ENCODE results near the gene VPS54.

DNA sequence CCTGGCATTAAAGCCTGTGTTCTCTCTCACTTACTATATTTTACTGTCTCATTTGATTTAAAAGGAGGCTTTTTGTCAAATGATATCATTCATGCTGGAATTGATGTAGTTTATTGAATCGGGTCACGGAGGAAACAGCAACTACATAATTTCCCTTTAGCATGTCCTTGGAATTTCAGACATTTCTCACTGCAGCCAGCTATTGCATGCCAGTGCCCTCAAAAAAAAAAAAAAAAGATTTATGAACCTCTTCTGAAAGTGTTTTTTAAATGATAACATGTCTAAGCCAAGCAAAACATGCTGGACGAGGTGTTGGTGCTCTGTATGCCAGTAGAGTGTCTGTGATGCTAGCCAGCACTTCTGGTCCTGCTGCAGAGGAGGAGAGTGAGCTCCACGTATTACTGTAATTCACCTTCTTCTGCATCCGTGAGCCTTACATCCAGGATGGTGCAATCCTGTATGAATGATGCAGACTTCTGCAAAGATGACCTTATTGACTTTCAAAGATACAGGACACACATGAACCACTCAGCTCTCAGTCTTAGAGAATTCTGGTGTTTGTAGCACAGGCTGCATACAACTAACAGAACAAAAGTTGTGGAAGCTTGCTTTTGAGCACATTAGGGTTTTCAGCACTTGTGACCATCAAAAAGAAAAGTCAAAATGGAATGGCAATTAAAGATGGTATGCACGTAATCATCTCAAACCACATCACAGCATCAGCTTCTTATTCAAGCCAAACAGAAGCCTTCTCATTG lies 146.5 kb downstream of the VPS54 start:
- TF ChIP-seq POLR2AphosphoS5 (IDR thresholded peaks at IDR 0.05): no peak
- TF ChIP-seq, protein P1, sequence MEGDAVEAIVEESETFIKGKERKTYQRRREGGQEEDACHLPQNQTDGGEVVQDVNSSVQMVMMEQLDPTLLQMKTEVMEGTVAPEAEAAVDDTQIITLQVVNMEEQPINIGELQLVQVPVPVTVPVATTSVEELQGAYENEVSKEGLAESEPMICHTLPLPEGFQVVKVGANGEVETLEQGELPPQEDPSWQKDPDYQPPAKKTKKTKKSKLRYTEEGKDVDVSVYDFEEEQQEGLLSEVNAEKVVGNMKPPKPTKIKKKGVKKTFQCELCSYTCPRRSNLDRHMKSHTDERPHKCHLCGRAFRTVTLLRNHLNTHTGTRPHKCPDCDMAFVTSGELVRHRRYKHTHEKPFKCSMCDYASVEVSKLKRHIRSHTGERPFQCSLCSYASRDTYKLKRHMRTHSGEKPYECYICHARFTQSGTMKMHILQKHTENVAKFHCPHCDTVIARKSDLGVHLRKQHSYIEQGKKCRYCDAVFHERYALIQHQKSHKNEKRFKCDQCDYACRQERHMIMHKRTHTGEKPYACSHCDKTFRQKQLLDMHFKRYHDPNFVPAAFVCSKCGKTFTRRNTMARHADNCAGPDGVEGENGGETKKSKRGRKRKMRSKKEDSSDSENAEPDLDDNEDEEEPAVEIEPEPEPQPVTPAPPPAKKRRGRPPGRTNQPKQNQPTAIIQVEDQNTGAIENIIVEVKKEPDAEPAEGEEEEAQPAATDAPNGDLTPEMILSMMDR (IDR thresholded peaks at IDR 0.05): no peak
- TF ChIP-seq POLR2A (IDR thresholded peaks at IDR 0.05): no peak
- no peak for TF ChIP-seq EP300 (IDR thresholded peaks at IDR 0.05; ENCODE audit: low read depth)
